ENCODE data around the gene PDP2. TPM values are rescaled to one million over a fixed set of nuclear protein-coding genes. Genes with fewer than 3 reads are reported as not detected.

The PDP2 gene
- total and polyA plus RNA-seq, 10 donors: 1.0 to 9.6 (median 5.6) TPM

DNA sequence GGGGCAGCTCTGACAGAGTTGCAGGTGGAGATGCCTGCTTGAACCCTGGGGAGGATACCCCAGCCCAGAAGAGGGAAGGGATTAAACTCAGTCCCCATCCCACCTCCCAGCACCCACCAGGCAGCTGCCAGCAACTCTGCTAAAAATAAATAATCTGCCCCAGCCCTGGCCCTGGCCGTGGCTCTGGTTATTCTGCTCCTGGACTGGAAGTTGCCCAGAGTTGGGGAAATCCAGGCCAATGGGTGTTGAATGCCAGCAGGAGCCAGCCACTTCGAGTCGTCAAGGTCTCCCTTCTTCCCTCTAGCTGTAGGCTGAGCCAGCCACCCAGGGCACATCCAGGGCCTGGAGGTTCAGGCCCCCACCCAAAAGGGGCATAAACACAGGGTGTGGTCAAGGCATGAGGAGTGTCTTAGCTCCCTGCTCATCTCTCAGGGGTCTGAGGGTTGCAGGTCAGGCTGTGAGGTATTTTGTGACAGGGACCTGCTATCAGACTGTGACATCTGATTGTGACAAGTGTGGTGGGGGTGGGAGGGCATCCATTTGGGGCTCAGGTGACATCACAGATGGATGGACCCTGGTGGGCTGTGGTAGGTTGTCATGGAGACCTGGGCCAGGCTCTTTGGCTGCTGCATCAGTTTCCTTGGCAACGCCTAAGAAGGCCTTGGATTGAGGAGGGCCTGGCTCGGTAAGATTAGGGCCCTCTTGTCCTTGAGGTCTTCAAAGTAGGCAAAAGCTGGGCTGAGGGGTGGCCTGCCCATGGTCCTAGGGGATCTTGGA is 46.0 kb downstream of the PDP2 start:
- H3K4me3 ChIP-seq: no peak overlapping the region
- H3K36me3 ChIP-seq: peaks cover 0 to 14% (median under 1%) of the 10 kb centered on the region in 6 donors
- no peaks in the 10 kb centered on the region for H3K9me3 ChIP-seq
- no peak for TF ChIP-seq POLR2A (IDR thresholded peaks at IDR 0.05)
- intact Hi-C loops (cut with DNase I; ENCODE audit: low total_unique reads): no loop called here
- 67 to 88% (median 72%) methylated on average over 5 of the region's 5 CpGs for WGBS, 5 donors
- H3K27ac ChIP-seq: peak overlapping the region in 1 of 8 donors; percentile 42
- peaks cover 0 to 54% (median 27%) of the 10 kb centered on the region in 7 donors for H3K27me3 ChIP-seq (replicated peaks in 1 of 7)
- no peak for DNase-seq
- H3K4me1 ChIP-seq: peaks cover 5 to 37% (median 17%) of the 10 kb centered on the region in 6 donors

- Histone ChIP-seq H3K27me3 (replicated peaks in 1 of 7) (peaks cover 0 to 48% (median 27%) of the 10 kb centered on the region in 7 donors), H3K4me1 (peaks cover 5 to 43% (median 19%) of the 10 kb centered on the region in 6 donors), H3K36me3 (peaks cover 0 to 21% (median 5%) of the 10 kb centered on the region in 6 donors), H3K9me3 (no peaks in the 10 kb centered on the region), H3K27ac (peak overlapping the region in 1 of 8 donors; percentile 11), H3K4me3 (no peak overlapping the region)
- no peak for TF ChIP-seq POLR2A (IDR thresholded peaks at IDR 0.05)
- TF ChIP-seq CTCF (IDR thresholded peaks at IDR 0.05 in 8 of 11, conservative IDR thresholded peaks at IDR 0.05 in 3 of 11): no peak
- no peak for TF ChIP-seq POLR2AphosphoS5 (IDR thresholded peaks at IDR 0.05)
- no peak for DNase-seq
- intact Hi-C loops (cut with DNase I; ENCODE audit: low total_unique reads): no loop called here
- WGBS, 5 donors: 26 to 65% (median 45%) methylated on average over 3 of the region's 3 CpGs
These were observed 46.7 kb downstream of the PDP2 start for GRCh38 chr16:66926961-66927436.

- peaks cover 0 to 30% (median 11%) of the 10 kb centered on the region in 6 donors for H3K36me3 ChIP-seq
- intact Hi-C loops (cut with DNase I; ENCODE audit: low total_unique reads): no loop called here
- H3K27me3 ChIP-seq (replicated peaks in 1 of 7): peaks cover 0 to 37% (median 27%) of the 10 kb centered on the region in 7 donors
- no peak overlapping the region for H3K27ac ChIP-seq
- DNase-seq: no peak
- H3K4me3 ChIP-seq: no peak overlapping the region
- TF ChIP-seq CTCF (IDR thresholded peaks at IDR 0.05 in 8 of 11, conservative IDR thresholded peaks at IDR 0.05 in 3 of 11) (no peak), POLR2AphosphoS5 (IDR thresholded peaks at IDR 0.05) (peak in 1 of 3 donors; percentile 7)
- 87 to 96% (median 93%) methylated on average over 8 of the region's 8 CpGs for WGBS, 5 donors
- peaks cover 14 to 54% (median 30%) of the 10 kb centered on the region in 6 donors for H3K4me1 ChIP-seq
- no peaks in the 10 kb centered on the region for H3K9me3 ChIP-seq
These were observed 47.8 kb downstream of the PDP2 start for GRCh38 chr16:66927918-66928649.

DNA sequence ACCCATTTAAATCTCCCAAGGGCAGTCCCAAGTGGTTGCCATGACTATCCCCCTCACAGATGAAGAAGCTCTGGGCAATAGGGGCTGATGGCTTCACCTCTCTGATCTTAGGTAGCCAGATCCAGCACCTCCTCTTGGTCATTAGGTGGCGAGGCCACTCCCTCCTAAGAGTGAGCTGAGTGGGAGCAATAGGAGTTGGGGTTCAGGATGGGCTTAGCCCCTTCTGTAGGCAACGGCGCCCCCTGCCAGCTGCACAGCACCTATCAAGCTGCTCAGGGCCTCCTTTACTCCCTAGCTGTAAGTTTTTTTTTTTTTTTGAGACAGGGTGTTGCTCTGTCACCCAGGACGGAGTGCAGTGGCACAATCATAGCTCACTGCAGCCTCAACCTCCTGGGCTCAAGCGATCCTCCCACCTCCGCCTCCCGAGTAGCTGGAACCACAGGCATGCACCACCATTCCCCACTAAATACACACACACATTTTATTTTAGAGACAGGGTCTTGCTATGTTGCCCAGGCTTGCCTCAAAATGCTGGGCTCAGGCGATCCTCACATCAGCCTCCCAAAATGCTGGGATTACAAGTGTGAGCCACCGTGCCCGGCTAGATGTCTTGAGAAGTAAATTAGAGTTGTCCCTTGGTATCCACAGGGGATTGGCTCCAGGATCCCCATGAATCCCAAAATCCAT is 48.5 kb downstream of the PDP2 start:
- 81 to 85% (median 83%) methylated on average over 10 of the region's 10 CpGs for WGBS, 5 donors
- Histone ChIP-seq H3K27me3 (replicated peaks in 1 of 7) (peaks cover 0 to 30% (median 23%) of the 10 kb centered on the region in 7 donors), H3K36me3 (peaks cover 0 to 30% (median 11%) of the 10 kb centered on the region in 6 donors), H3K4me3 (no peak overlapping the region), H3K27ac (no peak overlapping the region), H3K4me1 (peaks cover 19 to 61% (median 36%) of the 10 kb centered on the region in 6 donors), H3K9me3 (no peaks in the 10 kb centered on the region)
- no peak for DNase-seq
- TF ChIP-seq POLR2A (IDR thresholded peaks at IDR 0.05) (no peak), CTCF (IDR thresholded peaks at IDR 0.05 in 8 of 11, conservative IDR thresholded peaks at IDR 0.05 in 3 of 11) (peak in 2 of 11 experiments; percentile 9 to 13)
- intact Hi-C loops (cut with DNase I; ENCODE audit: low total_unique reads): no loop called here
